PC-9 (cell line): ENCODE data around the gene PRKAG2.

Experiments
- EZH2 ChIP-seq: fragments of 200-600 bp; sonication (generic); IDR thresholded peaks from 2 replicates; pipeline ENCODE4 v1.8.0; 2017; ENCODE audit warnings: antibody characterized with exemption, low read depth
- TF ChIP-seq, protein P1 (sequence below): fragments of 200-600 bp; sonication (generic); conservative IDR thresholded peaks from 2 replicates; pipeline ENCODE4 v1.6.1; 2017; ENCODE audit warnings: mixed run types, antibody characterized with exemption, mild to moderate bottlenecking, moderate library complexity

GRCh38 chr7:151600331-151600730 is 276.6 kb downstream of the PRKAG2 start:
- TF ChIP-seq, protein P1, sequence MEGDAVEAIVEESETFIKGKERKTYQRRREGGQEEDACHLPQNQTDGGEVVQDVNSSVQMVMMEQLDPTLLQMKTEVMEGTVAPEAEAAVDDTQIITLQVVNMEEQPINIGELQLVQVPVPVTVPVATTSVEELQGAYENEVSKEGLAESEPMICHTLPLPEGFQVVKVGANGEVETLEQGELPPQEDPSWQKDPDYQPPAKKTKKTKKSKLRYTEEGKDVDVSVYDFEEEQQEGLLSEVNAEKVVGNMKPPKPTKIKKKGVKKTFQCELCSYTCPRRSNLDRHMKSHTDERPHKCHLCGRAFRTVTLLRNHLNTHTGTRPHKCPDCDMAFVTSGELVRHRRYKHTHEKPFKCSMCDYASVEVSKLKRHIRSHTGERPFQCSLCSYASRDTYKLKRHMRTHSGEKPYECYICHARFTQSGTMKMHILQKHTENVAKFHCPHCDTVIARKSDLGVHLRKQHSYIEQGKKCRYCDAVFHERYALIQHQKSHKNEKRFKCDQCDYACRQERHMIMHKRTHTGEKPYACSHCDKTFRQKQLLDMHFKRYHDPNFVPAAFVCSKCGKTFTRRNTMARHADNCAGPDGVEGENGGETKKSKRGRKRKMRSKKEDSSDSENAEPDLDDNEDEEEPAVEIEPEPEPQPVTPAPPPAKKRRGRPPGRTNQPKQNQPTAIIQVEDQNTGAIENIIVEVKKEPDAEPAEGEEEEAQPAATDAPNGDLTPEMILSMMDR: no peak
- no peak for TF ChIP-seq EZH2
